SK-N-SH (cell line): ENCODE data around the gene MACROH2A2. TPM values are rescaled to one million over a fixed set of nuclear protein-coding genes. Genes with fewer than 3 reads are reported as not detected.

Experiments
- CTCF ChIA-PET: fragments of 300-600, 350-600 bp; formaldehyde crosslinking; extraction: SDS; loops from one replicate; lab custom pipeline; 2021; lab: Yijun Ruan, JAX
- POLR2A ChIA-PET: fragments of 350-600 bp; sonication (Branson Sonifier 250); formaldehyde crosslinking; extraction: SDS; loops from one replicate; lab custom pipeline; 2020; ENCODE audit warnings: antibody characterized with exemption, inconsistent platforms; lab: Yijun Ruan, JAX
- DNase-seq: peaks from one replicate; pipeline ENCODE4 v3.0.0; 2012
- H2AFZ ChIP-seq: fragments of 200-600 bp; sonication (generic); 2 replicates; pipeline ENCODE4 v1.8.1; 2016; ENCODE audit warnings: antibody characterized with exemption, mild to moderate bottlenecking, low read depth
- H3F3A ChIP-seq: fragments of 200-600 bp; sonication (generic); replicated peaks from 2 replicates; pipeline ENCODE3; 2016; ENCODE audit warnings: antibody characterized with exemption, mild to moderate bottlenecking; ENCODE audit not compliant: insufficient read depth
- H3K27ac ChIP-seq, 2 experiments: fragments of 200-500 bp in 1 of 2; fragments of 200-600 bp in 1 of 2; sonication (Bioruptor generic) in 1 of 2; sonication (generic), shearing (Covaris generic) in 1 of 2; 2 replicates each; pipeline versions ENCODE4 v1.5.1 to v1.6.1; 2014 to 2016; ENCODE audit warnings: low read depth in 2 of 2, inconsistent platforms in 1 of 2, low read length in 1 of 2, mild to moderate bottlenecking in 1 of 2, mixed read lengths in 1 of 2
- H3K27me3 ChIP-seq: fragments of 200-600 bp; sonication (generic), shearing (Covaris generic); 2 replicates; pipeline ENCODE4 v1.6.1; 2016; ENCODE audit warnings: mixed run types; ENCODE audit not compliant: insufficient read depth
- H3K36me3 ChIP-seq, 2 experiments: fragments of 200-500 bp in 1 of 2; fragments of 200-600 bp in 1 of 2; sonication (Bioruptor generic) in 1 of 2; sonication (generic) in 1 of 2; replicated peaks in 1 of 2; 2 replicates each; pipeline versions ENCODE3 to v1.5.1; 2014 to 2016; ENCODE audit warnings: low read length in 1 of 2, mild to moderate bottlenecking in 1 of 2; ENCODE audit not compliant: insufficient read depth in 2 of 2, control insufficient read depth in 1 of 2
- H3K4me1 ChIP-seq, 2 experiments: fragments of 200-500 bp in 1 of 2; fragments of 200-600 bp in 1 of 2; sonication (Bioruptor generic) in 1 of 2; sonication (generic), shearing (Covaris generic) in 1 of 2; 2 replicates each; pipeline versions ENCODE4 v1.5.1 to v1.6.1; 2014 to 2016; ENCODE audit warnings: low read depth in 1 of 2, low read length in 1 of 2, mixed run types in 1 of 2; ENCODE audit not compliant: insufficient read depth in 2 of 2, control insufficient read depth in 1 of 2
- H3K4me2 ChIP-seq: fragments of 200-600 bp; sonication (generic), shearing (Covaris generic); 2 replicates; pipeline ENCODE4 v1.6.1; 2017; ENCODE audit warnings: mixed run types
- H3K4me3 ChIP-seq, 2 experiments: fragments of 200-500 bp in 1 of 2; fragments of 200-600 bp in 1 of 2; sonication (Bioruptor generic) in 1 of 2; sonication (generic), shearing (Covaris generic) in 1 of 2; 2 replicates each; pipeline versions ENCODE4 v1.5.1 to v1.8.1; 2014 to 2016; ENCODE audit warnings: low read depth in 2 of 2, inconsistent platforms in 1 of 2, low read length in 1 of 2, mild to moderate bottlenecking in 1 of 2, mixed read lengths in 1 of 2, moderate library complexity in 1 of 2
- H3K79me2 ChIP-seq: fragments of 200-600 bp; sonication (generic); 2 replicates; pipeline ENCODE4 v1.8.1; 2017; ENCODE audit warnings: mild to moderate bottlenecking; ENCODE audit not compliant: insufficient read depth
- H3K9ac ChIP-seq: fragments of 200-600 bp; sonication (generic); 2 replicates; pipeline ENCODE4 v1.6.1; 2017; ENCODE audit warnings: mixed run types
- H3K9me2 ChIP-seq: fragments of 200-600 bp; sonication (generic); 2 replicates; pipeline ENCODE4 v1.6.1; 2017; ENCODE audit warnings: mixed run types
- H3K9me3 ChIP-seq: fragments of 200-600 bp; sonication (generic); 2 replicates; pipeline ENCODE4 v1.6.1; 2017; ENCODE audit warnings: mixed run types, mild to moderate bottlenecking, moderate library complexity
- H4K20me1 ChIP-seq: fragments of 200-600 bp; sonication (generic); 2 replicates; pipeline ENCODE4 v1.6.1; 2017; ENCODE audit warnings: mild to moderate bottlenecking, mixed run types; ENCODE audit not compliant: insufficient read depth
- CHD2 ChIP-seq: fragments of 150-350 bp; IDR thresholded peaks from 2 replicates; pipeline ENCODE4 v1.6.1; 2018; ENCODE audit warnings: low read length; ENCODE audit not compliant: partially characterized antibody
- FOXM1 ChIP-seq: IDR thresholded peaks from 2 replicates; pipeline ENCODE4 v1.4.0; 2012; ENCODE audit warnings: low read depth, mild to moderate bottlenecking
- GATA2 ChIP-seq: sonication (generic); formaldehyde crosslinking; IDR thresholded peaks from 2 replicates; pipeline ENCODE4 v1.5.0; 2020; ENCODE audit warnings: mild to moderate bottlenecking, missing genetic modification reagents
- MXI1 ChIP-seq: IDR thresholded peaks from 2 replicates; pipeline ENCODE4 v1.6.1; 2012; ENCODE audit warnings: mild to moderate bottlenecking, low read depth, low read length, improper control_type of control experiment
- RAD21 ChIP-seq: IDR thresholded peaks from 2 replicates; pipeline ENCODE4 v1.6.1; 2012; ENCODE audit warnings: mild to moderate bottlenecking, low read length
- RCOR1 ChIP-seq: fragments of 150-350 bp; IDR thresholded peaks from 2 replicates; pipeline ENCODE4 v1.6.1; 2017; ENCODE audit warnings: antibody characterized with exemption, low read length
- RFX5 ChIP-seq: IDR thresholded peaks from 2 replicates; pipeline ENCODE4 v1.6.1; 2012; ENCODE audit warnings: mild to moderate bottlenecking, improper control_type of control experiment, low read length
- SIN3A ChIP-seq: IDR thresholded peaks from 2 replicates; pipeline ENCODE4 v1.6.1; 2012; ENCODE audit warnings: low read depth, mild to moderate bottlenecking, low read length, moderate library complexity, borderline replicate concordance
- TCF12 ChIP-seq: IDR thresholded peaks from 2 replicates; pipeline ENCODE4 v1.4.0; 2012
- USF1 ChIP-seq: IDR thresholded peaks from 2 replicates; pipeline ENCODE4 v1.4.0; 2012; ENCODE audit warnings: low read depth, borderline replicate concordance
- USF2 ChIP-seq: fragments of 150-350 bp; IDR thresholded peaks from 2 replicates; pipeline ENCODE4 v1.6.1; 2017; ENCODE audit warnings: antibody characterized with exemption, low read length, low read depth, borderline replicate concordance
- WGBS: methylation state at CpG from one replicate; pipeline ENCODE4 v1.1.6; 2017; ENCODE audit warnings: low lambda C conversion rate; 5-methylcytosine and 5-hydroxymethylcytosine counted together
- polyA plus RNA-seq, 3 experiments: library from polyadenylated mRNA; depleted of rRNA; stranded (reverse); fragments of >200 nt; gene quantifications; 2 replicates each; pipeline ENCODE4 v1.2.3, GENCODE V29; 2012

Gene MACROH2A2
- polyA plus RNA-seq, 1 of the 3 experiments (the other 2 are of a cell fraction) = 28.9 TPM

GRCh38 chr10:70144372-70145110 lies 91.9 kb downstream of the MACROH2A2 start:
- Histone ChIP-seq H3K27ac (no peak overlapping the region), H3K4me2 (peak overlapping the region; percentile 82), H3K27me3 (no peaks in the 10 kb centered on the region), H3F3A (peaks cover 28% of the 10 kb centered on the region), H4K20me1 (no peaks in the 10 kb centered on the region), H3K36me3 (peaks cover 2 to 11% of the 10 kb centered on the region in 2 experiments), H3K9me2 (no peaks in the 10 kb centered on the region), H3K79me2 (peaks cover 36% of the 10 kb centered on the region; the same call in 1 of the 2 replicates), H3K9ac (no peak overlapping the region), H2AFZ (no peak overlapping the region), H3K9me3 (no peaks in the 10 kb centered on the region), H3K4me3 (peak overlapping the region; percentile 68 to 71; a peak in 1 of 4 replicates), H3K4me1 (peaks cover 5 to 27% of the 10 kb centered on the region in 2 experiments; a peak in 3 of 4 replicates)
- ChIA-PET CTCF (interaction anchor here (0.8 to 10.8 kb wide), 13 partner anchors 10 to 261 kb away, joined by 3 to 157 read pairs (median 4); partner anchors contain the start of gene AIFM2), POLR2A (no interaction called here)
- TF ChIP-seq RAD21 (no peak), FOXM1 (no peak), TCF12 (no peak), USF2 (no peak), SIN3A (no peak), USF1 (no peak), GATA2 (CRISPR knock-in tag) (no peak)
- DNase-seq = no peak
- WGBS = 95% methylated on average over 18 of the region's 18 CpGs

- H2AFZ ChIP-seq = no peak overlapping the region
- no peaks in the 10 kb centered on the region for H3K9me3 ChIP-seq
- no peaks in the 10 kb centered on the region for H3K27me3 ChIP-seq
- TF ChIP-seq RCOR1 = no peak
- TF ChIP-seq FOXM1 = no peak
- no peak for TF ChIP-seq RFX5
- TF ChIP-seq CHD2 = peak; percentile 6
- TF ChIP-seq MXI1 = no peak
- TF ChIP-seq, all 33 proteins: peak for 1
- peak overlapping the region in 1 of 2 experiments; percentile 92; a peak in 2 of 4 replicates for H3K27ac ChIP-seq
- H3K36me3 ChIP-seq = peaks cover 5 to 16% of the 10 kb centered on the region in 2 experiments
- 30% methylated on average over 4 of the region's 28 CpGs for WGBS
- H3K79me2 ChIP-seq = peaks cover 43% of the 10 kb centered on the region; the same call in 1 of the 2 replicates
- ChIA-PET CTCF (interaction anchor here (0.8 to 10.8 kb wide), 16 partner anchors 10 to 260 kb away, joined by 3 to 157 read pairs (median 6); partner anchors contain the start of gene AIFM2), POLR2A (interaction anchor here (0.7 to 0.8 kb wide), 2 partner anchors 23 to 259 kb away, joined by 3 read pairs; no protein-coding TSS in a partner anchor)
- H4K20me1 ChIP-seq = no peaks in the 10 kb centered on the region
- no peaks in the 10 kb centered on the region for H3K9me2 ChIP-seq
- H3K4me3 ChIP-seq = peak overlapping the region; percentile 68 to 71
- peak overlapping the region; percentile 78; the same call in 1 of the 2 replicates for H3K9ac ChIP-seq
- peaks cover 5 to 27% of the 10 kb centered on the region in 2 experiments; a peak in 3 of 4 replicates for H3K4me1 ChIP-seq
- DNase-seq = no peak
- H3K4me2 ChIP-seq = peak overlapping the region; percentile 82
- peaks cover 33% of the 10 kb centered on the region for H3F3A ChIP-seq
Measured at GRCh38 chr10:70145166-70145665, 92.6 kb downstream of the MACROH2A2 start.
